Lung (tissue), 16 donors: Measurements from ENCODE around the gene SMAD1. TPM values are rescaled to one million over a fixed set of nuclear protein-coding genes. Genes with fewer than 3 reads are reported as not detected.

Experiments used
- ATAC-seq: fragments of 200-7000 bp; cut with Tn5 transposase; one replicate; pipeline ENCODE4 v1.9.1; 2020; ENCODE audit warnings: moderate number of reproducible peaks; ENCODE audit not compliant: insufficient read depth, low FRiP score
- DNase-seq, 3 donors: peaks; one replicate each; pipeline ENCODE4 v3.0.0-alpha.2; 2013 to 2017
- H3K27ac ChIP-seq, 2 donors: one replicate each; pipeline ENCODE4 v1.5.1; 2013; ENCODE audit warnings: mild to moderate bottlenecking in 2 of 2, moderate library complexity in 2 of 2, control low read depth in 1 of 2, inconsistent platforms in 1 of 2, low read depth in 1 of 2, low read length in 1 of 2
- H3K27me3 ChIP-seq, 3 donors: one replicate each; pipeline ENCODE4 v1.5.1; 2013; ENCODE audit warnings: low read length in 2 of 3; ENCODE audit not compliant: control insufficient read depth in 3 of 3, insufficient read depth in 3 of 3
- H3K36me3 ChIP-seq, 4 donors: one replicate each; pipeline ENCODE4 v1.5.1; 2013; ENCODE audit warnings: low read length in 4 of 4, mild to moderate bottlenecking in 1 of 4, moderate library complexity in 1 of 4; ENCODE audit not compliant: control insufficient read depth in 4 of 4, insufficient read depth in 4 of 4
- H3K4me1 ChIP-seq, 5 donors: one replicate each; pipeline ENCODE4 v1.5.1; 2013; ENCODE audit warnings: low read length in 5 of 5, mild to moderate bottlenecking in 2 of 5, moderate library complexity in 1 of 5; ENCODE audit not compliant: control insufficient read depth in 5 of 5, insufficient read depth in 5 of 5
- H3K4me3 ChIP-seq: one replicate; pipeline ENCODE4 v1.5.1; 2013; ENCODE audit warnings: mild to moderate bottlenecking, control low read depth, moderate library complexity
- H3K9ac ChIP-seq, 2 donors: one replicate each; pipeline ENCODE4 v1.5.1; 2013; ENCODE audit warnings: low read length in 2 of 2, control low read depth in 1 of 2; ENCODE audit not compliant: insufficient read depth in 1 of 2
- H3K9me3 ChIP-seq, 4 donors: one replicate each; pipeline ENCODE4 v1.5.1; 2013; ENCODE audit warnings: low read length in 3 of 4, mild to moderate bottlenecking in 1 of 4, moderate library complexity in 1 of 4; ENCODE audit not compliant: control insufficient read depth in 4 of 4, insufficient read depth in 3 of 4
- WGBS, 2 donors: extraction: QIAGEN DNeasy Blood & Tissue Kit; methylation state at CpG; one replicate each; pipeline ENCODE4 v1.1.7; 2013; 5-methylcytosine and 5-hydroxymethylcytosine counted together
- long read RNA-seq, 5 donors: transcript quantifications; one replicate each; lab custom pipeline, GENCODE V29; 2026
- polyA plus RNA-seq, 2 donors: library from polyadenylated mRNA; stranded (reverse); fragments of 200-250 nt; gene quantifications; one replicate each; pipeline ENCODE4 v1.2.1, GENCODE V29; 2013
- total RNA-seq, 2 donors: library from RNA; depleted of rRNA in 1 of 2; stranded (reverse); fragments of >200 nt in 1 of 2; gene quantifications; one replicate each; pipeline ENCODE4 v1.2.1, GENCODE V29; 2014 to 2021
- TF ChIP-seq, protein P1 (sequence below): IDR thresholded peaks from 2 replicates; pipeline ENCODE4 v1.5.1; 2012; ENCODE audit warnings: mild to moderate bottlenecking; ENCODE audit errors: control extremely low read depth, extremely low read depth
- donor health status: control.
- donor health status: control.
- donor health status: Bipolar disorder and iron deficiency.
- donor health status: healthy.
- donor health status: DM: yes; HTN: yes; CAD: no.

SMAD1 gene
- total RNA-seq (10 to 100 TPM; 25.2 to 50.3 TPM), polyA plus RNA-seq (10 to 100 TPM in 1 of 2 donors, 1 to 10 TPM in 1; 3.7 to 14.5 TPM)
- long read RNA-seq, donor 1, transcript SMAD1-201 (7 exons, 1,966 nt) = major isoform, 11 of 22 reads
- long read RNA-seq, donor 1, partial matches to known transcripts = 0 of 22 reads
- long read RNA-seq, donor 1, other reads (novel, unspliced or antisense) = 6 of 22 reads
- long read RNA-seq, donor 2 = 0 reads
- long read RNA-seq, donor 3, transcript SMAD1-201 (7 exons, 1,966 nt) = major isoform, 5 of 8 reads
- long read RNA-seq, donor 3, partial matches to known transcripts = 0 of 8 reads
- long read RNA-seq, donor 3, other reads (novel, unspliced or antisense) = 0 of 8 reads
- long read RNA-seq, donor 4, partial matches to known transcripts = 6 of 7 reads
- long read RNA-seq, donor 4, other reads (novel, unspliced or antisense) = 0 of 7 reads
- long read RNA-seq, donor 5, transcript SMAD1-201 (7 exons, 1,966 nt) = major isoform, 11 of 38 reads
- long read RNA-seq, donor 5, partial matches to known transcripts = 26 of 38 reads
- long read RNA-seq, donor 5, other reads (novel, unspliced or antisense) = 0 of 38 reads

DNA sequence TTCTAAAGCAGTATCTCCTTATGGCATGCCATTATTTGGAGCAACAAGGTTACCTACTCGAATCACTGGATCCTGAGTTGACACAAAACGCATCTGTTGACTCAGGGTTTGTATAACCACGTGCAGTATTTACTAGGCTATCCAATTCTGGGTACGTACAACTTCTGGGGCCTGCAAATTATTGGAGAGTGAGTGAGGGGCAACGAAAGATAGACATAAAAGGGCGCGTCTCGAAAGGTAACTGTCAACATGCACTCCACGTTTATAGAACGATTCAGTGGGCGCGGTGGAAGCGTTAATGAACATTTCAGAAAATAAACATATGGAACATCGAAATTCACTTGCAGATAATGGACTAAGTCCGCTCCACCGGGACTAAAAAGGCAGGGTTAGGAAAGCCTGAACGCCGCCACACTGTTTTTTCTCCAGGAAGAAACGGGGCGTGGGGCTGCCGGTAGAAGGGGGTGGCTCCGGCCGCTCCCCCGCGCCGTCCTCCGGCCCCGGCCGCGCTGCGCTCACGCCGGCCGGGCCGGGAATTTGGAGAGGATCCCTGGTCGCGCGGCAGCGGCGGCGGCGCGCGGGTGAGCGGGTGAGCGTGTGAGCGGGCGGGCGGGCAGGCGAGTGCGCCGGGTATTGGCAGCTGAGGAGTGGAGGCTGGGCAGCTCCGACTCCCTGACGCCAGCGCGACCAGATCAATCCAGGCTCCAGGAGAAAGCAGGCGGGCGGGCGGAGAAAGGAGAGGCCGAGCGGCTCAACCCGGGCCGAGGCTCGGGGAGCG is at the start of gene SMAD1:
Gene SMAD1, plus strand, starts transcription at position 690 of the 778 bp plus-strand sequence. CDS start 32,761 bp downstream, outside the sequence.
- 0 to 1% methylated on average over 56 to 65 of the region's 65 CpGs for WGBS, 2 donors
- peak; percentile 88 for ATAC-seq
- TF ChIP-seq, protein P1, sequence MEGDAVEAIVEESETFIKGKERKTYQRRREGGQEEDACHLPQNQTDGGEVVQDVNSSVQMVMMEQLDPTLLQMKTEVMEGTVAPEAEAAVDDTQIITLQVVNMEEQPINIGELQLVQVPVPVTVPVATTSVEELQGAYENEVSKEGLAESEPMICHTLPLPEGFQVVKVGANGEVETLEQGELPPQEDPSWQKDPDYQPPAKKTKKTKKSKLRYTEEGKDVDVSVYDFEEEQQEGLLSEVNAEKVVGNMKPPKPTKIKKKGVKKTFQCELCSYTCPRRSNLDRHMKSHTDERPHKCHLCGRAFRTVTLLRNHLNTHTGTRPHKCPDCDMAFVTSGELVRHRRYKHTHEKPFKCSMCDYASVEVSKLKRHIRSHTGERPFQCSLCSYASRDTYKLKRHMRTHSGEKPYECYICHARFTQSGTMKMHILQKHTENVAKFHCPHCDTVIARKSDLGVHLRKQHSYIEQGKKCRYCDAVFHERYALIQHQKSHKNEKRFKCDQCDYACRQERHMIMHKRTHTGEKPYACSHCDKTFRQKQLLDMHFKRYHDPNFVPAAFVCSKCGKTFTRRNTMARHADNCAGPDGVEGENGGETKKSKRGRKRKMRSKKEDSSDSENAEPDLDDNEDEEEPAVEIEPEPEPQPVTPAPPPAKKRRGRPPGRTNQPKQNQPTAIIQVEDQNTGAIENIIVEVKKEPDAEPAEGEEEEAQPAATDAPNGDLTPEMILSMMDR = no peak

DNA sequence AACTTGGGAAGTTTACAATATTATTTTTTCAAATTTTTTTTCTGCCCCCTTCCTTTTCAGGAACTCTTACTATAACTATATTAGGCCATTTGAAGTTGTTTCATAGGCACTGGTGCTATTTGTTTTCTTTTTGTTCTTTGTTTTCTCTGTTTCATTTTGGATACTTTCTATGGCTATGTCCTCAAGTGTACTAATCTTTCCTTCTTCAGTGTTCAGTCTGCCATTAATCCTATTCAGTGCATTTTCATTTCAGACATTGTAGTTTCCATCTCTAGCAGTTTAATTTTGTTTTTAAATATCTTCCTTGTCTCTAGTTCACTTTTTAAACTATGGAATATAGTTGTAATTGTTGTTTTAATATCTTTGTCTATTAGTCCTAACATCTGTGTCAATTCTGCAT is 48.0 kb upstream of the SMAD1 start:
- no peak for ATAC-seq
- TF ChIP-seq, protein P1 = no peak
- no peak overlapping the region for H3K27ac ChIP-seq
- H3K4me1 ChIP-seq = no peaks in the 10 kb centered on the region
- H3K36me3 ChIP-seq = no peaks in the 10 kb centered on the region
- no peak overlapping the region for H3K4me3 ChIP-seq
- DNase-seq = no peak
- no peaks in the 10 kb centered on the region for H3K27me3 ChIP-seq
- H3K9ac ChIP-seq = no peak overlapping the region
- H3K9me3 ChIP-seq = peaks cover 0 to 3% (median 0%) of the 10 kb centered on the region in 4 donors

More for the DNA sequence above, at the start of gene SMAD1:
- Histone ChIP-seq H3K9ac (peak within 1 kb of the TSS; percentile 84 to 95), H3K4me3 (peak within 1 kb of the TSS; percentile 98), H3K4me1 (peaks cover 0 to 26% (median 10%) of the 10 kb centered on the region in 5 donors), H3K36me3 (no peaks in the 10 kb centered on the region), H3K27ac (peak within 1 kb of the TSS; percentile 98 to 99), H3K9me3 (no peaks in the 10 kb centered on the region), H3K27me3 (no peaks in the 10 kb centered on the region)
- peak; percentile 91 to 93 (median 92) for DNase-seq

DNA sequence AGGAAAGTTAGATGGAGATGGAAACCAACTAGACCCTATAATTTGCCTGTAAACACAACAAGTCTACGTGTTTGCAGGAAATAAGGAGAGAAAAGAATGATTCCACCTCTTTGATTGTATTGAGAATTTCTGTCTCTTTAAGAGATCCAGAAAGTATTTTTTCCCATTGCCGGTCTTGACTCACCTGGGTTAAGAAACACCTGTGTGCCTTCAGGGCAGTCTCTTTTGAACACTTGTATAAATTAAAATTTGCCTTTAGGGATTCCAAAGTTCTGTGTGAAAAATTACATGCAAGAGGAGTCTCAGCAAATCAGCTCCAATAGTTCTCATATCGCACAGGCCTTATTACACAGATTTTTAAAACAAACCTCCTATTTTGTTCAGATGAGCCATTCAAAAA is 46.0 kb upstream of the SMAD1 start:
- 89 to 90% methylated on average over 3 of the region's 3 CpGs for WGBS, 2 donors
- H3K4me3 ChIP-seq = no peak overlapping the region
- no peak overlapping the region for H3K9ac ChIP-seq
- H3K27me3 ChIP-seq = no peaks in the 10 kb centered on the region
- H3K9me3 ChIP-seq = peaks cover 0 to 3% (median 0%) of the 10 kb centered on the region in 4 donors
- no peak for ATAC-seq
- no peak overlapping the region for H3K27ac ChIP-seq
- TF ChIP-seq, protein P1 = no peak
- DNase-seq = no peak
- H3K4me1 ChIP-seq = no peaks in the 10 kb centered on the region
- H3K36me3 ChIP-seq = no peaks in the 10 kb centered on the region
